ENCODE results near the gene DYNC1H1.

The DYNC1H1 gene

DNA sequence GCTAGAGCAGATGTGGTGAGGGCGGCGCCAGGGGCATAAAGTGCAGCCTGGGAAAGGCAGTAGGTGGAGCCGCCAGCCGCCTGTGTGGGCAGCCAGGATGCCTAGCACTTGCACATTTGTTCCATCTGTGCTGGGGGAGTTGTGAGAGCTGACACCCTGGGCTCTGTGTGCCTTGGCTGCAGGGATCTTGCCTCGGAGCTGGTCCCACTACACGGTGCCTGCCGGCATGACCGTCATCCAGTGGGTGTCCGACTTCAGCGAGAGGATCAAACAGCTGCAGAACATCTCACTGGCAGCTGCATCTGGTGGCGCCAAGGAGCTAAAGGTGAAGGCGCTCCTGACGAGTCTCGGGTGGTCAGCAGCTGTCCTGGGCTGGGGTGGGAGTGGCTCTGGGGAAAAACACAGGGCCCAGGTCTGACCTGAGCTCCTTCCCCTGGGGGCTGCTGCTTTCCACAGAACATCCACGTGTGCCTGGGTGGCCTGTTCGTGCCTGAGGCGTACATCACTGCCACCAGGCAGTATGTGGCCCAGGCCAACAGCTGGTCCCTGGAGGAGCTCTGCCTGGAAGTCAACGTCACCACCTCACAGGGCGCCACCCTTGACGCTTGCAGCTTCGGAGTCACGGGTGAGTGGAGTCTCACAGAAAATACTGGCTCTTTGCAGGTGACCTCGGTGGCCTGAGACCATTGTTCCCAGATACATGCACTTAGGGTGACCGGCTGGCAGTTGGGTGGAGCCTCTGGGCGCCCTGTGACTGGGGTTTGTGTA, 85.1 kb downstream of the DYNC1H1 start:
- no peaks in the 10 kb centered on the region for H3K27me3 ChIP-seq (ENCODE audit: control insufficient read depth, insufficient read depth, low read length)
- no peaks in the 10 kb centered on the region for H3K9me3 ChIP-seq (ENCODE audit: control insufficient read depth, insufficient read depth, low read length)
- H3K36me3 ChIP-seq (ENCODE audit: control insufficient read depth, insufficient read depth, low read length): peaks cover 54% of the 10 kb centered on the region
- H3K4me3 ChIP-seq (ENCODE audit: low read depth, low read length): no peak overlapping the region
- no peaks in the 10 kb centered on the region for H3K4me1 ChIP-seq (ENCODE audit: control insufficient read depth, insufficient read depth, low read length)
- no peak overlapping the region for H3K9ac ChIP-seq (ENCODE audit: low read depth, low read length)

DNA sequence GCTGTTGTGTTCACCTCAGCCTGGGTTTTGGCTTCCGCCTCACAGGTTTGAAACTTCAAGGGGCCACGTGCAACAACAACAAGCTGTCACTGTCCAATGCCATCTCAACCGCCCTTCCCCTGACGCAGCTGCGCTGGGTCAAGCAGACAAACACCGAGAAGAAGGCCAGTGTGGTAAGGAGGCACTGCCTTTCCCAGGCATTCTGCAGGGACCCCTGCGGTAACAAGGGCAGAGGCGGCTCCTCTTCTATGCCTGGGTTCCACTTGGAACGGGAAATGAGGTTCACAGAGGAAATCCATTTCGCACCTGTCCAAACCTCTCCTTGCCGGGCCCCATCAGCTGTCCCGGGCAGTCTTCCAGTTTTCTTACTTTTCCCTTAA, 85.6 kb downstream of the DYNC1H1 start:
- no peaks in the 10 kb centered on the region for H3K4me1 ChIP-seq (ENCODE audit: control insufficient read depth, insufficient read depth, low read length)
- H3K9ac ChIP-seq (ENCODE audit: low read depth, low read length): no peak overlapping the region
- H3K36me3 ChIP-seq (ENCODE audit: control insufficient read depth, insufficient read depth, low read length): peaks cover 49% of the 10 kb centered on the region
- no peaks in the 10 kb centered on the region for H3K9me3 ChIP-seq (ENCODE audit: control insufficient read depth, insufficient read depth, low read length)
- H3K27me3 ChIP-seq (ENCODE audit: control insufficient read depth, insufficient read depth, low read length): no peaks in the 10 kb centered on the region
- H3K4me3 ChIP-seq (ENCODE audit: low read depth, low read length): no peak overlapping the region

DNA sequence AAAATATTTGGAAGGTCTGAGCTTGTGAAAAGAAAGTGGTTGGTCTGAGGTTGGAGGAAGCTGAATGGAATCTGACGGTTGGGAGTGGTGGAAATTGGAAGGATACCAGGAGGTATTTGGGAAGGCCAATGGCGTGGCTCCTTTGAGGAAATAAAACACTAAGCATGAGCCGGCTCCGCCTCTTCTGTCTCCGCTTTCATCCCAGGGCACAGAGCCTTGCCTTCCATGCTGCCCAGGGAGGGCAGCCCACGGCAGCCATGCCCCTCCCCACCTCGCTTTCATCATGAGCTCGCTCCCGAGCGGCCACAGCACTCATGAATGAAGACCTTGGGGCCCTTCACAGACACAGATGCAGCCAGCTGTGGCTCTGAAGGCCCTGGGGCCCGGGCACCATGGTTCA, 86.3 kb downstream of the DYNC1H1 start:
- no peaks in the 10 kb centered on the region for H3K27me3 ChIP-seq (ENCODE audit: control insufficient read depth, insufficient read depth, low read length)
- no peaks in the 10 kb centered on the region for H3K9me3 ChIP-seq (ENCODE audit: control insufficient read depth, insufficient read depth, low read length)
- no peak overlapping the region for H3K4me3 ChIP-seq (ENCODE audit: low read depth, low read length)
- H3K4me1 ChIP-seq (ENCODE audit: control insufficient read depth, insufficient read depth, low read length): no peaks in the 10 kb centered on the region
- H3K9ac ChIP-seq (ENCODE audit: low read depth, low read length): no peak overlapping the region
- peaks cover 47% of the 10 kb centered on the region for H3K36me3 ChIP-seq (ENCODE audit: control insufficient read depth, insufficient read depth, low read length)

DNA sequence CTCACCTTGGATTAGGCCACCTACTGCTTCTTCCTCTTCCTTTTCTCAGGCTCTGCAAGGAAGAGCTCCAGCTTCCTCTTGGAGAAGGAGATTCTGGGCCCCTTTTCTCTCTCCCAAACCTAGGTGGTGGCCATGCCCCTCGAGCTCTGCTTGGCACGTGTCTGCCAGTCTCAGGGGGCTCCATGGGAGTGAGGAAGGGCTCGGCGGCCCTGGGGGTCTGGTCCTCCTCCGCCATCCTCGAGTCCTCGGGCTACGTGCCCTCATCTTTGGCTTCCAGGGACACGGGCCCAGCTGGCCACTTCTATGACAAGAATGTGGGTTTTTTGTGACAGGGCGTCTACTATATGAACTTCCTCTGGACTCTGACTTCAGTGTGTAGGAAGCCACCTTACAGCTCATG, 88.1 kb downstream of the DYNC1H1 start:
- no peaks in the 10 kb centered on the region for H3K9me3 ChIP-seq (ENCODE audit: control insufficient read depth, insufficient read depth, low read length)
- peaks cover under 1% of the 10 kb centered on the region for H3K4me1 ChIP-seq (ENCODE audit: control insufficient read depth, insufficient read depth, low read length)
- no peaks in the 10 kb centered on the region for H3K27me3 ChIP-seq (ENCODE audit: control insufficient read depth, insufficient read depth, low read length)
- H3K36me3 ChIP-seq (ENCODE audit: control insufficient read depth, insufficient read depth, low read length): peaks cover 37% of the 10 kb centered on the region
- H3K4me3 ChIP-seq (ENCODE audit: low read depth, low read length): no peak overlapping the region
- H3K9ac ChIP-seq (ENCODE audit: low read depth, low read length): no peak overlapping the region

DNA sequence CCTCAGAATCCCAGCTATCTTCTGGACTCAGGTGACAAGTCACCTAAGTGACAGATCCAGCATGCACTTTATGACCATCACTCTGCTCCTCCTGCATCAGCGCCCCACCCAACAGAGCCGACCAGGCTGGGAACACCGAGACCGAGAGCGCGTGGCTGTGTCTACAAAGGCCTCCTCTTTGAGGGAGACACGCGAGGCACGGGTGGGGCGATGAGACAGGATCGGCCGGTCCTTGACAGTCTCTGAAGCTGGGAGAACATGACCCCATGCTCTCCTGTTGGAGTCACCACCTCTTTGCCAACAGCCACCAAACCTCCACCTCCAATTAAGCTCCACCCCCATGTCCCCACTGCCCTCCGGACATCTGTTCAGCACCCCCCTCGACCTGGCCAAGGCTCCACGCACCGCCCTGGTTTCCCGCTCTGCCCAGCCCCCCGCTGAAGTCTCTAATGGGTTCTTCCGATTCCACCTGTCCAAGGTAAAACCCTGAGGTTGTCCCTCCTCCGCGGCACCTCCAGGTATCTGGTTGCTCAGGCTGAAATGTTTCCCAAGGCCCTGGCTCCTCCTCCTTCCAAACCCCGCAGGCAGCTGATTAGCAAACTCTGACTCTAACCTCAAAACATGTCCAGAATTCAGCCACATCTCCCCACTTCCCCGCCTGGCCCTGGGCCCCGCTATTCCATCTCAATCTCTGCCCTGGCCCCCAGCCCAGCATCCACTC, 91.0 kb downstream of the DYNC1H1 start:
- Histone ChIP-seq H3K4me1 (ENCODE audit: control insufficient read depth, insufficient read depth, low read length) (peaks cover 4% of the 10 kb centered on the region), H3K9ac (ENCODE audit: low read depth, low read length) (no peak overlapping the region), H3K4me3 (ENCODE audit: low read depth, low read length) (no peak overlapping the region), H3K36me3 (ENCODE audit: control insufficient read depth, insufficient read depth, low read length) (peaks cover 9% of the 10 kb centered on the region), H3K27me3 (ENCODE audit: control insufficient read depth, insufficient read depth, low read length) (no peaks in the 10 kb centered on the region), H3K9me3 (ENCODE audit: control insufficient read depth, insufficient read depth, low read length) (no peaks in the 10 kb centered on the region)

DNA sequence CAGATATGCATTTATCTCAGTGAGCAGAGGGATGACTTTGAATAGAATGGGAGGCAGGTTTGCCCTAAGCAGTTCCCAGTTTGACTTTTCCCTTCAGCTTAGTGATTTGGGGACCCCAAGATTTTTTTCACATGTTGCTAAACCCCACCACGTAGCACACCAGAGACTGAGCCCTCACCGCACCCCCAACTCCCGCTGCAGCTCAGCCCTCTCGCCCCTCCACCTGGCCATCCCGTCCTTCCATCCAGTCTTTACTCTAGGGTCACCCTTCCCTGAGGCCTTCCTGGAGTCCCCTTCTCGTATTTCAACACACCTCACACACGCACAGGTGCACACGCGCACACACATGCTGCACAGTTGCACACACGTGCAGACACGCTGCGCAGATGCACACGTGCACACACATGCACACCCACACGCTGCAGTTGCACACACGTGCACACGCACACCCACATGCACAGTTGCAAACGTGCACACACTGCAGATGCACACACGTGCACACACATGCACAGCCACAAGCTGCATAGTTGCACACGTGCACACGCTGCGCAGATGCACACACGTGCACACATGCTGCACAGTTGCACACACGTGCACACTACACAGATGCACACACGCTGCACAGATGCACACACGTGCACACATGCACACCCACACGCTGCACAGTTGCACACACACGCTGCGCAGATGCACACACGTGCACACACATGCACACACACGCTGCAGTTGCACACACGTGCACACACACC, 92.5 kb downstream of the DYNC1H1 start:
- no peaks in the 10 kb centered on the region for H3K9me3 ChIP-seq (ENCODE audit: control insufficient read depth, insufficient read depth, low read length)

DNA sequence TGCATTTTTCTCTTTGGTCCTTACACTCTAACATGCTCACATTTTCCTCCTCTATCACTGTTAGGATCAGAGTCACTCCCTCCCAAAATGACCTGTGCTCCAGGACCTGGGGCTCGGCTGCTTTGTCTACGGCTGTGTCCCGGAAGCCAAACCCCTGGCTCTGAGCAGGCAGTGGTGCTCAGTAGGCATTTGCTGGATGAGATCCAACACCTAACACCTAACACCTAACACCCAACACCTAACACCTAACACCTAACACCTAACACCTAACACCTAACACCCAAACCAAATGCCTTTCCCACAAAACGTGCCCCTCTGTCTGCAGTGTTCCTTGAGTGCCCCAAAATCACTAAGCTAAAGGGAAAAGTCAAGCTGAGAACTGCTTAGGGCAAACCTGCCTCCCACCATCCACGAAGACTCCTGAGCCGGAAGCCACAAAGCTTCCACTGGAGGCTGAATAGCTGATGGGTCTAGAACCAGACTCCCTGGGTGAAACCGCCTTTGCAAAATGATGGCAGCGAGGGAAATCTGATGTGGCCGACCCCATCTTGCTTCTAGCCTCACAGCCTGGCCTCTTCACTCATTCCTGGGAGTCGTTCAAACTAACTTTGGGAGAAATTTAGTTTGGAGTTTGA, 93.2 kb downstream of the DYNC1H1 start:
- H3K9ac ChIP-seq (ENCODE audit: low read depth, low read length): peak overlapping the region; percentile 32
- peaks cover 2% of the 10 kb centered on the region for H3K36me3 ChIP-seq (ENCODE audit: control insufficient read depth, insufficient read depth, low read length)
- no peak overlapping the region for H3K4me3 ChIP-seq (ENCODE audit: low read depth, low read length)
- no peaks in the 10 kb centered on the region for H3K9me3 ChIP-seq (ENCODE audit: control insufficient read depth, insufficient read depth, low read length)
- H3K4me1 ChIP-seq (ENCODE audit: control insufficient read depth, insufficient read depth, low read length): peaks cover 4% of the 10 kb centered on the region
- no peaks in the 10 kb centered on the region for H3K27me3 ChIP-seq (ENCODE audit: control insufficient read depth, insufficient read depth, low read length)

More for the DNA sequence above, 92.5 kb downstream of the DYNC1H1 start:
- Histone ChIP-seq H3K27me3 (ENCODE audit: control insufficient read depth, insufficient read depth, low read length) (no peaks in the 10 kb centered on the region), H3K4me1 (ENCODE audit: control insufficient read depth, insufficient read depth, low read length) (peaks cover 4% of the 10 kb centered on the region), H3K36me3 (ENCODE audit: control insufficient read depth, insufficient read depth, low read length) (peaks cover 4% of the 10 kb centered on the region), H3K9ac (ENCODE audit: low read depth, low read length) (no peak overlapping the region), H3K4me3 (ENCODE audit: low read depth, low read length) (no peak overlapping the region)

DNA sequence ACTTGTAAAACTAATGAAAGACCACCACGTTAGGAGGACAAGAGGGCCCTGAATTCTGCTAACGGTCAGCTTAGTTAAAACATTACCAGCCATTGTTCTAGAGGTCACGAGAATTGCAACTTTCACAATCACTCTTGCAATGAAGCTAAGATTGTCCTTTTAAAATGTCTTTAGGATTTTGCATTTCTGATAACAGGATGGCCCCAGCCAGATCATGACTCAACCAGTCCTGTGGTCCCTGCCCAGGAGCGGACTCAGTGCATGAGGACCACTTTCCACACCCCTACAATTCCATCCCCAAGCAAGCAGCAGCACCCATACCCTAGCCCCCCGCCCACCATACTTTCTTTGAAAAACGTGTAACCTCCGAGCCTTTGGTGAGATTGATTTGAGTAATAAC, 93.8 kb downstream of the DYNC1H1 start:
- Histone ChIP-seq H3K9me3 (ENCODE audit: control insufficient read depth, insufficient read depth, low read length) (no peaks in the 10 kb centered on the region), H3K27me3 (ENCODE audit: control insufficient read depth, insufficient read depth, low read length) (no peaks in the 10 kb centered on the region), H3K4me3 (ENCODE audit: low read depth, low read length) (no peak overlapping the region), H3K9ac (ENCODE audit: low read depth, low read length) (no peak overlapping the region), H3K4me1 (ENCODE audit: control insufficient read depth, insufficient read depth, low read length) (peaks cover 4% of the 10 kb centered on the region), H3K36me3 (ENCODE audit: control insufficient read depth, insufficient read depth, low read length) (no peaks in the 10 kb centered on the region)

DNA sequence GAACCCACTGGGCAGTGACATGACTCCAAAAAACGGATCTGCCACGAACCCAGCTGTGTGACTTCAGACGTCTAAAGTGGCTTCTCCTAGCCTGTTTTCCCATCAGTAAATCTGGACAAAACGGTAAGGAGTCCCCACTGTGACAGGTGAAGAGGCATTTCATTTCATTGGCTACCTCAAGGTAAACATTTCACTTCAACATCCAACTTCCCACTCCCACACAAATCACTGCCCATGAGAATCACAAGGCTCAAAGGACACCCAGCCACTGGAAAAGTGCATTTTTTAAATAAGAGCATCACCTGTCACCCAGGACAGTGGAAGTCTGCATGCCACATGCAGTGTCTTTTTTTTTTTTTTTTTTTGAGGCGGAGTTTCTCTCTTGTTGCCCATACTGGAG, 94.6 kb downstream of the DYNC1H1 start:
- Histone ChIP-seq H3K27me3 (ENCODE audit: control insufficient read depth, insufficient read depth, low read length) (no peaks in the 10 kb centered on the region), H3K4me3 (ENCODE audit: low read depth, low read length) (no peak overlapping the region), H3K9me3 (ENCODE audit: control insufficient read depth, insufficient read depth, low read length) (no peaks in the 10 kb centered on the region), H3K36me3 (ENCODE audit: control insufficient read depth, insufficient read depth, low read length) (no peaks in the 10 kb centered on the region), H3K9ac (ENCODE audit: low read depth, low read length) (no peak overlapping the region), H3K4me1 (ENCODE audit: control insufficient read depth, insufficient read depth, low read length) (peaks cover 4% of the 10 kb centered on the region)

DNA sequence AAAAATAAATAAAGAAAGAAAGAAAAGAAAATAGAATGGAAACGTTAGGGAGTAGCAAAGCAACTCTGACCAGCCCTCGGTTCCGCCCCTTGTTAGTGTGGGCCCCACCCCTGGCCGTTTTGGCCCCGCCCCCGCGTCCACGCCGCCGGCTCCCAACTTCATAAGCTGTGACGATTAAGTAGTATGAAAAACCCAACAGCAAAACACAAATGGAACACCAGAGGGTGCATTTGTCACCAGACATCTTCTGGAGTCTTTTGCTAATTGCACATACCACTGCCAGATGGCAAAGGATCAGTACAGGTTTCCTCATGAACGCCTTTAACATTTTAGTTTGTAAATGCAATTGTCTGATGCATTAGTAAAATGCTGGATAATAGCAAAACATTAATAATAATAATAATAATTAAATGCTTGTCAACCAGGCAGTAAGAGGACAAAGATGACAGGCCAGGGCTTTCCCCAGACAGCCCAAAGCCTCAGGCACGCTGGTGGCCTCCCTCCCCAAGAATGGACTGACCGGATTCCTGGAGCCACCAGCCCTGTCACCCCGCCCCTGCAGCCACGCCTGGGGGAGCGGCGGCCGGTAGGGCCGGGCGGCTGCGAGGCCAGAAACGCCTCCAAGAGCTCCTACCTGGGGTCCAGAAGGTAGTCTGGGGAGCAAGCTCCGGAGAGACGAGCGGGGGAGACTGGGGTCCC, 98.9 kb downstream of the DYNC1H1 start:
- Histone ChIP-seq H3K9ac (ENCODE audit: low read depth, low read length) (no peak overlapping the region), H3K4me3 (ENCODE audit: low read depth, low read length) (no peak overlapping the region), H3K36me3 (ENCODE audit: control insufficient read depth, insufficient read depth, low read length) (no peaks in the 10 kb centered on the region), H3K27me3 (ENCODE audit: control insufficient read depth, insufficient read depth, low read length) (no peaks in the 10 kb centered on the region), H3K9me3 (ENCODE audit: control insufficient read depth, insufficient read depth, low read length) (no peaks in the 10 kb centered on the region), H3K4me1 (ENCODE audit: control insufficient read depth, insufficient read depth, low read length) (no peaks in the 10 kb centered on the region)

DNA sequence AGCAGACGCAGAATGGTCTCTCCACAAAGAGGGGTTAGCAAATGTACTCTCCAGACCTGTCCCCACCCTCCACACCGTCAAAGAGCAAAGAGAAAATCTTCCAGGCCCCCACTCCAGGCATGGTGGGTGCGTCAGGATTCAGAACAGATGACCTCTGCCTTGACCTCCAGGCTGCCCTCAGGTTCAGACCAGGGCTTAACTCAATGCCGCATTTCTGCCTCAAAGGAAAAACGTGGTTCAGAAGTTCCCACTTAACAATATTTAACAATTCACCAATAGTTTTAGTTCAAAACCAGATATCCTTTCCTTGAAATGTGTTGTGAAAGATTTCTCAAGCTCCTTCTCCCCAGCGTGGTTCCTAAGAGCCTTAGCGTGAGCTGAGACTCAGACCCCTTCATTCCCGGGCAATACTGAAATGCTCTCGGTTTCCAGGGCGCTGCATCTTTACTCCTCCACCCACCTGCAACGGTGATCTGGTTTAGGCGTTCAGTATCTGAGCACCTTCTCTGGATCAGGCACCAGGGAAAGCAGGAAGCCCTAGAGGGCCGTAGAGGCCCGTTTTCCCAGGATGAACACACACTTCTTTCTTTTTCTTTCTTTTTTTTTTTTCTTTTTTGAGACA, 99.5 kb downstream of the DYNC1H1 start:
- no peak overlapping the region for H3K4me3 ChIP-seq (ENCODE audit: low read depth, low read length)
- no peaks in the 10 kb centered on the region for H3K9me3 ChIP-seq (ENCODE audit: control insufficient read depth, insufficient read depth, low read length)
- no peaks in the 10 kb centered on the region for H3K4me1 ChIP-seq (ENCODE audit: control insufficient read depth, insufficient read depth, low read length)
- no peaks in the 10 kb centered on the region for H3K27me3 ChIP-seq (ENCODE audit: control insufficient read depth, insufficient read depth, low read length)
- H3K36me3 ChIP-seq (ENCODE audit: control insufficient read depth, insufficient read depth, low read length): no peaks in the 10 kb centered on the region
- no peak overlapping the region for H3K9ac ChIP-seq (ENCODE audit: low read depth, low read length)

Data from iPS-15b (cell line).